ENCODE results near the gene EYA2.

EYA2 gene

DNA sequence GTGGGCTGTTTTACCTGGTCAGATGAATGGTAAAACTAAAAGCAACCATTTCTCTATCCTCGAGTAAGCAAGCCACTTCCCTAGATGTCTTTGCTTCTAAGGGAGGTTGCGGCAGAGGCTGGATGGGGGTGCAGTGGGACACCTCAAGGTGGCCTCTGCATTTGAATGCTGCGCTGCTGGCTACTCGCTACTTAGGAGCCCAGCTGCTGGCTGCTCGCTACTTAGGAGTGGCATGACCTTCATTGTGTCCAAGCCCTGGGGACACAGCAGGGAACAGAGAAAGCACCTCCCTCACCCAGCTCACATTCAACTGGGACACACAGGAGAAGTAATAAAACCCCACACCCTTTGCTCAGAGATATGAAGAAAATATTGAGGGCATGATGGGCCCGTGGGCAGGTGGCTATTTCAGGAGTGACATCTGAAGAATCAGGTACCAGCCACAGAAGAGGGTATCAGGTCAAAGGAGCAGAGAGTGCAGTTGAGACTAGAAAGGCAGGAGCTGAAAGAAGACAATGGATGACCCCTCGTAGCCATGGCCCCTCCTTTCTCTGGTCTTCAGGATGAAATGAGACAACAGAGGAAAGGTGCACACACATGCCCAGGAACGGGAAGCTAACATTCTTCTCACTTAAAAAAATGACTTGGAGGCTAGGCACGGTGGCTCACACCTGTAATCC is 312.5 kb downstream of the EYA2 start:
- DNase-seq, result no peak

DNA sequence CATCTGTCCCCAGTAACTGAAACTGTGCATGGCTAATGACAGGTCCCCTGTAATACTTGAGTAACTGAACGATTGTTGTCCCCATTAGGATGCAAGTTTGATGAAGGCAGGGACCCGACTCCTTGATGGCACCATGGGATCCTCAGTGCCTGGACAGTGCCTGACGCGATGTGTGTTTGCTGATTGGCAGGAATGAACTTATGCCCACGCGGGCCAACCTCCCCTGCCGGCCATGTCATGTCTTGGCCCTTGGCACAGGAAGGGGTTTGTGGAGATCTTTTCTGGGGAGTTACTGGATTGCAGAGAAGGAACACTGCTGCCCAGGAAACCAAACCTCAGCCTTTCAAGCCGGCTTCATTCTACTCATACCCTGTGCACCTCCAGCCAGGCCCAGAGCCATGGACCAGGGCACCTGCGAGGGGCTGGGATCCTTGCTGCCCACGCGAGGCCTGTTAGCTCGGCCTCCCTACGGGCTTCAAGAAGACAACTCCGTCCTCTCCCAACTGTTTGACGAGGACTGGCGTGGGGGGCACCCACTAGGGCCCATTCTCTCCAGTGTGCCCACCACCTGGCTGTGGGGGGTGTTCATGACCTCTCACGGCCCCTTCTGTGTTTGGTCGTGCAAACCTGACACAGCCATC is 314.0 kb downstream of the EYA2 start:
- DNase-seq, result no peak

DNA sequence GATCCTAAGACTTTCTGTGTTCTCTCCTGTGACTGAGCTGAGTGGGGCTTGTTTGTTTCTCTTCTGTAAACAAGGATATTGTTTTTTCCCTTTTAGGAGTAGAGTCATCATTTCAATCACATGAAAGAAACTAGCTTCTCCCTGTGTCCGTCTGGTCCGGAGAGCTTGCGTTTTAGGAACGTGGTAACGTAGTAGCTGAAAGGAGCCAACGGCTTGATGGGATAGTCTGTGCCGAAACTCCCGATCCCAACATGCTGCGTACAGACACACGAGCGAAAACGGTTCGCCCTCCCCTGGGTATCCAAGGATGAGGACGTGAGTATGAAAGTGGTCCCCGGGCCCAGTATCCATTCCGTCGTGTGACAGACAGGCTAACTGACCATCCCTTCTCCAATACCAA is 315.3 kb downstream of the EYA2 start:
- no peak for DNase-seq

DNA sequence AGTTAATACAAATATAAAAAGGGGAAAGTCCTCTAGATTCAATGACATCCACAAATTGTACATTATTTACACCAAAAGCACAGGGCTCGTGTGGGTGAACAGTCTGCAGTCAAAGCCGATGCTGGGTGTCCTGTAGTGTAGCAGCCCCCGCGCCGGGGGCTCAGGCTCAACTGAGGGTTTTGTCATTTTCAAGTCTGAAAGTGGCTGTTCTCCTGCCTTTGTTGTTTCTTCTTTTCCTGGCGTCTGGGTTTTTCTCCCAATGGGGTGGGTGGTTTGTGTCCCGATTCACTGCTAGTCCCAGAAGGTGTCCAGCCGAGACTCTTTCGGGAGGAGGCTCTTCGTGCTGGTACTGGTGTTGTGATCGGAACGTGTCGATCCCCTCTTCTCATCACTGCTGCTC is 315.8 kb downstream of the EYA2 start:
- no peak for DNase-seq

DNA sequence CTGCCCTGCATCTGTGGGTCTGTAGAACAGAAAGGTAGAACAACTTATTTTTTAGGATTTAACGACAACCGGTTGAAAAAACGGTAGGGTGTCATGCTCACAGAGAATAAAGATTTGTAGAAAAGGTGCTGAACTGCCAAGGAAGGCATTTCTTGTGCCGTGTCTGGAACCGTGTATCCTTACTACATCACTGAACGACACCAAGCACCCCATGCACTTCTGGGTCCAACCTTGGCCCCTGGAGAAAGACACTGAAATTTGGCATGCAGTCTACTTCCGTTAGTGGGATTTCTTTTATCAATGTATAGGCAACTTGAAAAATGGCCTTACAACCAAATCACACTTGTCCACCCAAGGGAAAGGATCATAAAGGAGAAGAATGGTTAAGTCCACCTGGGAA is 316.4 kb downstream of the EYA2 start:
- no peak for DNase-seq

DNA sequence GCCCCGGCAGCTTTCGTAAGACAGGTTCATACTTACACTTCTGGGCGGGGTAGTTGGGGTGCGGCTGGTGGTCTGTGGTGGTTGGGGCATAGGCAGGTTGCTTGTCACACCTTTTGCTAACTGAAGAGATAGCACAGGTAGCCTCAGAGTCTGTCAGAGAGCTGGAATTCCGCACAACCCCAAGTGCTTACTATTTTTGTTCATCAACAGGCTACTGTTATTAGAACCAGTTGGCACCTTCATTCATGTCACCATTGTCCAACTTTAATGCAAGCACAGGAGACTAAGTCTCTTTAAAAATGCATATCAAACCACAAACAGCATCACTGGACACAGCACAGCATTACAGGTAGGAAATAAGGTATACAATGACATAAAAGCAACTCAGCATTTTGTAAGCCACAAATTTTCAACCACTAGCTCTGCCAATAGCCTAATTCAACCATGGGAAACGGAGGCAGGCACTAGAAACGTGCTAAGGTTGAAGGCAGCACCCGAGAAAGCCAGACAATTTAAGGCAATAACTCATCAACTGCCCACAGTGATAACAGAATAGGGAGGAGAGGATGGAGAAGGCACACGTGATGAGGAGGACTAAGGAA is 318.1 kb downstream of the EYA2 start:
- DNase-seq, result no peak

DNA sequence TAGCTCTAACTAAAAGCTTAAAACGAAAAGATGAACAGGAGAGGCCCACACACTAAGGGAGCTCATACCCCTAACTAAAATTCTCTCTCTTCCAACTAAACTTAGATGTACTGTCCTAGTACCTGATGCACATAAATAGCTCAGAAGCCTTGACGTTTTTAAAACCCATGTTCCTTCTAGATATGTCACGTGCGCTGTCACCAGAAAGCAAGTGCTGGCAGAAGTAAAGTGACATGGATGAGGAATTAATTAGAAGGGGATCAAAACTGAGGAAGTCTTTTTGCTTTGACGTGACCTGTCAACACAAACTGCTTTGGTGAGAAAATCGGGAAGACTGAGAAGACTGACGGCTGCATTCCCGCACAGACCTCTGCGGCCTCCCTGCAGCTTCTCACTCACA is 319.3 kb downstream of the EYA2 start:
- DNase-seq, result no peak

DNA sequence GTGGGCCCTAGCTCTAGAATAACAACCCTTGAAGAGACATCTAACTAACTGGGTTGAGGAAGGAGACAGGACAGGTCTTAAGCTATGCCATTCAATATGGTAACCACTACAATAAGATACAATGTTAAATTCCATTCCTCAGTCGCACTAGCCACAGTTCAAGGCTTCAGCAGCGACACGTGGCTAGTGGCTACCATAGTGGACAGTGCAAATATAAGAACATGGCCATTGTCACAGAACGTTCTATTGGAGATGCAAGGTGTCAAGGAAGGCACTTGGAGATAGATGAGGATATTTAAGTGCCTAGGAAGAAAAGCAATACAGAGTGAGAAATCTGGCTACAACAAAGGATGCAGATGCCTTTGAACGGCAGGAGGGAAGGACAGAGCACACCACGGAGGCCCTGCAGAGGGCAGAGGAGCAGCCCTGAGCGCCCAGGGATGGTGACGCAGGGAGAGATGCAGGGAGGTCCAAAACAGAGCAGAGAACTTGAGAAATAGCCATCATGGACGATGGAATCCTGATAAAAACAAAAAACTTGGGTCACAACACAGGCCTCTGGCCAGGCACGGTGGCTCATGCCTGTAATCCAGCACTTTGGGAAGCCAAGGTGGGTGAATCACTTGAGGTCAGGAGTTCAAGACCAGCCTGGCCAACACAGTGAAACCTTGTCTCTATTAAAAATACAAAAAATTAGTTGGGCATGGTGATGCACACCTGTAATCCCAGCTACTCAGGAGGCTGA is 321.2 kb downstream of the EYA2 start:
- DNase-seq, result no peak

DNA sequence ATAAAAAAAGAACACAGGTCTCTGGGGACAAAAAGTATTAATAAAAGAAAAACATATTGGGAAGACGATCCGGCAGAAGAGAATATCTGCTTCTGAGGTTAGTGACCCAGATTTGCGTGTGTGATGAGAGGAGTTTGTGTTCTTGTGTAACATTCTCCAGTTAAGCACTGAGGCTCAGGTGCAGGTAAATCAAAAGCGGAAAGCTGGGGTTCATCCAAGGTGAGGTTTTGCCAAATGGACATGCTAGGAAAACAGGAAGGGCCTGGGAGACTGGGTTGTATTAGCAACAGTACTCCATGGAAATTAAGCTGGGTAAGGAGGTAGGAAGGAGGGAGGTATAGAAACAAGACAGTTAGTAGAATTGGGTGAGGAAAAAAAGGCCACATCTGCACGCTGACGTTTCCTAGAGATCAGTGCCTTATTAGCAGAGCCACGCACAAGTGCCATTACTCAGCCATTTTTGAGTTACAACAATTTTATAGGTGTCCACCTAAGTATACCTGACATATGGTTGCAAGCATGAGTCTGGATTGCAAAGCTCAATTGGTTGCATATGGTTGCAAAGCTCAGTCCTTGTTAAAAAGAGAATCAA is 322.3 kb downstream of the EYA2 start:
- no peak for DNase-seq

DNA sequence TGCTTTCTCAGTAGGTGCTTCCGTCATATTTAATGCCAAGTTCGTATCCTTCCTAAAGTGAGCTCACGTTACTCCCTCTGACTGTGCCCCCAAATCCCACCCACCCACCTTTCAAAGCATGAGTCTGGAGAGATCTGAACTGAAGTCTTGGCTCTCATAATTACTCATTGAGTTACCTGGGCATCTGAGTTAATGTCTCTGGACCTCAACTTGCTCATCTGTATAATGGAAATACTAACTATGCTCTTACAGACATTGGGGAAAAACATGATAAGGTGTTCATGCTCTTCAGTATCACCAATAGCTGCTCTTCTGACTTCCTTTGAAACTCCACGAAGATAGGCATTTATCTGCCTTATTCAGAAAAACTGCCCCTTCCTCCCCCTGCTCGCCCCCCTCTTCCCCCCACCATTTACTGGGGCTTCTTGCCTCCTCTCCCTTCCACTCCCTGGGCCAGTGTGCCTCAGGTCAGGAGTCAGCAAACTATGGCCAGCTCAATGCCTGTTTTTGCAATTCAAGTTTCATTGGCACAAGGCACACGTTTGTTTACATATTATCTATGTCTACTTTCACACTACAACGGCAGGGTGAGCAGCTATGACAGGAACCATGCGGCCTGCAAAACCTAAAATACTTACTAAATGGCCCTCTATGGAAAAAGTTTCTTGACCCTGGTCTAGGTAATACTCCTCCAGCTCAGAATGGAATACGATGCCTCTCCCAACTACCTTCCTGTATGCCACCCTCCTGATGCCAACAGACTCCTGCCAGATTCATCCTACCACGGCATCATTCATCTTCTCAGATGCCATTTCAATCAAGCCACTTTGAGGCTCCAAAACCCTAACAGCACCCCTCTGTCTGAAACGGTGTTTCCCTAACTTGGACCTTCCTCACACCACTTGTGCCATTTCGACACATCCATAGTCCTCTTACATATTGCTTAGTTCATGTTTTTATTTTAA is 323.1 kb downstream of the EYA2 start:
- DNase-seq, result no peak

DNA sequence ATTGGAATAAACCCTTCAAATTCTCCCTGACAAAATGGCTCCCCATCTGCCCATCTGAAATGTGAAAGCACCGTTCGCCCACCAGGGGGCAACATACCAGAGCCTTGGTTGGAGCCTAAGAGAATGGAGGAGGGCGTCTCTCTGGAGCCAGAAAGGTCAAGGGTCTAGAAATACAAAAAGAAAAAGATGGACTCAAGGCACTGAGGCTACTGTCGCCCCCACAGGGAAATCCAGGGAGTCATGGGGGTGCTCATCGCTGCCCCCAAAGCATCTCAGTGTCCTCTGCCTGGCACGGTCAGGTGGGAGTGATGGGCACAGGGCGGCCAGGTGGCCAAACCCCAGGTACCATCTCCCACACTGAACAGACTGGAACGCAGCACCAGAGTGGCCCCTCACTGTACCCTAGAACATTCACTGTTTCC is 325.5 kb downstream of the EYA2 start:
- peak; percentile 46 to 66 (median 55) for DNase-seq

DNA sequence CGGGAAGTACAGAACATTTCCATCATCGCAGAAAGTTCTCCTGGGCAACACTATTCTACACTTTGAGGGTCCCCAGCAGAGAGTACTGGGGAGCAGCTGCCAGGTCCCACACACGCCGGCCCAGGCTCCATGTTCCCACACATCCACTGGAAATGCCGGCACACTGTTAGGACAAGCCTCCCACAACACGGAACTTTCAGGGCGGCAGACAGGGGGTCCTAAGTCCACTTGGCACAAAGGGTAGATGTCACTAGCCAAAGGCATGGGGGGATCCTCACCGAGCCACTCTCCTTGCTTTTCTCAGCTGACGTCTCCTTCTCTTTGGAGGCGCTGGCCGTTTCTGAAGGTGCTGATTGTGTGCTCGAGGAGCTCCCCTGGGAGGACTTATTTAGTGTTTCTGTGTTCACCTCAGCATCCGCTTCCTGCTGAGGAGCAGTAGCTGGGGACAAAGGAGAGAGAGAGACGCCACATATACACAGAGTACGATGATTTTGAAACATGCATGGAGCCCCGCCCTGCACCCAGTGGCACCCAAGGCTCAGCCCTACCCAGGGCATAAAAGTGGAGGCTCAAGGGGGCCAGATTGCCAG is 326.5 kb downstream of the EYA2 start:
- no peak for DNase-seq

DNA sequence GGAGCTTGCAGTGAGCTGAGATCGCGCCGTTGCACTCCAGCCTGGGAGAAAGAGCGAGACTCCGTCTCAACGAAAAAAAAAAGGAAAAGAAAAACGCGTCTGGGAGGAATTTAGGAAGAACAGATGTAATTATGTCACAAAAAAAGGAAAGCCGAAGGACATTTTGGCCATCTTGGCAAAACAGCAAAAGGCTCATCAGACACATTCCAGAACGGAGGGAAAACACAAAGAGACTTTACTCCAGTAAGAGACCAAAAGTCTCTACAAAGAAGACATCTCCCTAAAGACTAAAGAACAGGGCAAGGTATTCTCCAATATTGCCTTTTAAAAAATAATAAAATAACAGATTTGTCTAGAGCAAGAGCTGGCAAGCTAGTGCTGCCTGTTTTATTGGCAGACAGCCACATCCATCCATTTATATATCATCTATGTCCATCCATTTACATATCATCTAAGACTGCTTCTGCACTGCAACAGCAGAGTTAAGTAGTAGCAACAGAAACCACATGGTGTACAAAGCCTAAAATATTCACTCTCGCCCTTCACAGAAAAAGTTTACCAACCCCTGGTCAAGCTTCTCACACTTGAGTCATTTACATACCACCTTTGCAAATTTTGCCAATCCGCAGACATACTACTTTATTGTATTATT is 328.0 kb downstream of the EYA2 start:
- DNase-seq, result no peak

DNA sequence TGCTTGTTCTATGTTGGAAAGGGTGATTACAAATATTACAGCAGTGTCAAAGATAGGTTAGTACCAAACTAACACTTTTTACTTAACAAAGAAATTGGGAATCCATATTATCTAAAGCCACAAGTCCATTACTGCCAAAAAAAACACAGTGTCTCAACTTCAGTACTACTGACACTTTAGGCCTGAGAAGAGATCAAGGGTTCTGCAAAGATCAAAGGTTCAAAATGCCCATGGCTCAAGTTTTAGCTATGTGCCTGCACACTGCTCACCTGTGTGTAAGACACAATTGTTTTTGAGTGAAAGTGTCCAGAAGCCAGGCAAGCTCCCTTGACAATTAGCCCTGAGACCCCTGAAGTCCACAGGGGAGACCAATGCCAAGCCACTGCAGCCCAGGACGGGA is 329.3 kb downstream of the EYA2 start:
- no peak for DNase-seq

DNA sequence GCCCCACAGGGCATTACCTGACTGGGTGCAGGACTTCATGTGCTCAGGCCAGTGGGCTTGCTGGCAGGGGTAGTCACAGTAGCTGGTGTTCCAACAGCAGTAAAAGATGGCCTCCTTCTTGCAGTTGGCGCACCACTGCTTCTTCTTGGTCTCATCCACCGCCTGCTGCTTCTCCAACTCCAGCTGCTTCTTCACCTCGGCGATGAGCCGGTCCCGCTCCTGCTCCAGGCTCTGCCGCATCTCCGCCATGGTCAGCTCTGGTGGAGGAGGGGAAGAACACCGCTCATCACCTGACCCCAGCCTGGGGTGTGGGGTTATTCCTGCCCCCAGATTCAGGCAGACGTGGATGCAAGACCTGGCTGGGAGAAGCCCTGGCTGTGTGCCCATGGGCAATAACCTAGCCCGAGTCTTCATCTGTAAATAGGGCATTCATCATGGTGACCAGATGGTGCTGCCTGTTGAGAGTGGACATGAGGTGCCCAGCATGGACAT is 329.7 kb downstream of the EYA2 start:
- no peak for DNase-seq

DNA sequence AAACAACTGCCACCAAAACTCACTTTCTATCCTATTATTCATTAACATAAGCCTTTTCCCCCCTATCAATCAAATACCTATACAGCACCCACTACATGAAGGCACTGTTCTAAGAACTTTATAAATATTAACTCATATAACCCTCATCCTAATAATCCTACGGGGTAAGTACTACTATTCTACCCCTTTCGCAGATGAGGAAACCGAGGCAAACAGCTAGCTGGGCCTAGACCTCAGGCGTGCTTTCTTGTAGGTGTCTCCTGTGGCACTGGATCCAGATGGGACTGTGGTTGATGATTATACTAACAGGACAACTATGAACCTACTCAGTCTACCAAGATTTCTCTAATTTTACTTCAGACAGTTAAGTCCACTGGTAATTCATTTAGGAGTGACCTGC is 330.2 kb downstream of the EYA2 start:
- no peak for DNase-seq

DNA sequence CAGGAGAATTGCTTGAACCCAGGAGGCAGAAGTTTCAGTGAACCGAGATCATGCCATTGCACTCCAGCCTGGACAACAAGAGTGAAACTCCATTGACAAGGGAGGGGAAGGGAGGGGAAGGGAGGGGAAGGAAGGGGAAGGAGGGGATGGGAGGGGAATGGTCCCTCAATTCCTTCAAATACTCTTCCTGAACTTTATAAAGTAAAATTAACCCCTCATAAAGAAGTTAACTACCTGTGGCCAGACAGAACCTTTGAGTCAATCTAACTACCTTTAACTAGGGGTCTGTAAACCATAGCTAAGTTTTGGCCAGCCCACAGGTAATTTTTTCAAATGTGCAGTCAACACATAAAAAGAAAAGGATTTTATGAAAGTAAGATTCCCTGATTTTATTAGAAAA is 330.8 kb downstream of the EYA2 start:
- no peak for DNase-seq

DNA sequence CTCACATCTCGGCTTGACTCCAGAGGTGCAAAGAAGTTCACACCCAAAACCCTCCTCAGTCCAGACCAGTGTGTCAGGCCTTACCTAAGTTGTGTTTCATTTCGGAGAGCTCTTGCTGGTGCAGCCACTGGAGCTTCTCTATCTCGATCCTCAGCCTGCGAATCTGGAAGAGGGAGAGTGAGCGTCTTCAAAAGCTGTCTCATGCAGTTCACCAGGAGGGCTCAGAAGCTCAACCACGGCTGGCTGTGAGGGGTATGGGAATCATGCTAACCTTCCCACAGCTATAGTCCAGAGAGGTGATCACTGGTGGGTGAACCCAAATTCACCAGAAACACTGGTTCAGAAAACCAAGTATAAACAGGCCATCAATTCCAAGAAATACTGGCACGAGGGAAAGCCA is 332.5 kb downstream of the EYA2 start:
- DNase-seq, result no peak

DNA sequence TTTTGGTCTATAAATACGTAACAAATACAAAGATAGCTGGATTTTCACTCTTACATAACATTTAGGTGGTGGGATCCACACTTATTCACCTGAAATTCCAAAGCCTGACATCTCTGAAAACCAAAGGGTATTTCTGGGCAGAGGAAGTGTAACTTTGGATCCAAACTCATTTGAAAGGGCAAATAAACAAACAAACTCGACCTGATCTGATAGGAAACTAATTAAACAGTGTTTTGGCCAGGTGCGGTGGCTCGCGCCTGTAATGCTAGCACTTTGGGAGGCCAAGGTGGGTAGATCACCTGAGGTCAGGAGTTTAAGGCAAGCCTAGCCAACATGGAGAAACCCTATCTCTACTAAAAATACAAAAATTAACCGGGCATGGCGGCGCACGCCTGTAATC is 332.9 kb downstream of the EYA2 start:
- no peak for DNase-seq

DNA sequence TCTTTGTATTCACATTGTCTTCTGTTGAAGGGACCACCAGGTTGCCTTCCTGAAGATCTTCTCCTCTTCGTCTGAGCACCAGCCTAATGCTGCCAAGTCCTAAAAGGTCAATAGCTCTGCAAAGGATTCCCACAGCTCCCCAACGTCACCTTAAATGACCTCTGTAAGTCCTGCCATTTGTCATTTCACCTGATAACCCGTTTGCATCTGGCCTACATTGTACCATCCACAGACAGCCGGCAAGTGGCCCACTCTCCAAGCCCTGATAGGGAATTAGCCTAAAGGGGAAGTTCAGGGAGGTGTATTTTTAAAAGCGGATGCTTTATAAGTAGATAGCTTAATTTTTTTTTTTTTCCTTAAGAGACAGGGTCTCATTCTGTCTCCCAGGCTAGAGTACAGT is 334.0 kb downstream of the EYA2 start:
- no peak for DNase-seq

DNA sequence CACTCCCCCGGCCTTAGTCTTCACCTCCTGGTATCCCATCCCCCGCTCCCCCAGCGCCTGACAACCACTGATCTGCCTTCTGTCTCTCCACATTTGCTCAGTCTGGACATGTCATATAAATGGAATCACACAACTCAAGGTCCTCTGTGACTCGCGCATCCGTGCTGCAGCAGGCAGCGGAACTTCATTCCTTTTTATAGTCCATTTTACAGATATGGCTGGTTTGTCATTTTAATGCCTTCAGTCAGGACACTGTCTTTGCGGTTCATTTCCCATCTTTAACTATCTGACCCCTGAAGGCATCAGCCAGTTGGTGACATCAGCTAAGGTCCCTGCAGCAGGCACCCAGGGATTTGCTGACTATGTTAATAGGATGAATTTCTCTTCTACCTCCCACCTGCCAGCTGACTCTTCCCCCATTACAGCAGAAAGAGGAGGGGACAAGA is 336.2 kb downstream of the EYA2 start:
- DNase-seq, result peak in 1 of 4 experiments; percentile 7

Measured in suppressor macrophage (primary cell).